Measurements from ENCODE around the gene USP24. TPM values are rescaled to one million over a fixed set of nuclear protein-coding genes. Genes with fewer than 3 reads are reported as not detected.

Gene USP24
- total RNA-seq, 2 experiments from 2014 or later, result 37.5 to 39.9 TPM

- CTCF ChIA-PET, result interaction anchor here (1.1 kb wide), 1 partner anchor 10 kb away, joined by 4 read pairs; no protein-coding TSS in a partner anchor
- POLR2A ChIA-PET, result no interaction called here
- no peaks in the 10 kb centered on the region for H3K36me3 Mint-ChIP-seq (ENCODE audit: low read depth)
- DNase-seq, result no peak
- H3K27me3 Mint-ChIP-seq, result peaks cover 27% of the 10 kb centered on the region
- no peaks in the 10 kb centered on the region for H3K9me3 Mint-ChIP-seq
- H3K4me3 Mint-ChIP-seq, result no peak overlapping the region
- H3K4me1 Mint-ChIP-seq, result peaks cover 2% of the 10 kb centered on the region
- no peak overlapping the region for H3K27ac Mint-ChIP-seq
These were observed 170.4 kb downstream of the USP24 start for GRCh38 chr1:55044617-55045397.

GRCh38 chr1:55043726-55044125 is 171.4 kb downstream of the USP24 start:
- no peak overlapping the region for H3K27ac Mint-ChIP-seq
- POLR2A ChIA-PET, result no interaction called here
- CTCF ChIA-PET, result interaction anchor here (1.1 kb wide), 1 partner anchor 11 kb away, joined by 4 read pairs; no protein-coding TSS in a partner anchor

GRCh38 chr1:55043011-55043410 is 172.2 kb downstream of the USP24 start:
- CTCF ChIA-PET, result no interaction called here
- H3K9me3 Mint-ChIP-seq, result no peaks in the 10 kb centered on the region
- H3K27me3 Mint-ChIP-seq, result peaks cover 45% of the 10 kb centered on the region
- no peak overlapping the region for H3K4me3 Mint-ChIP-seq
- peaks cover 2% of the 10 kb centered on the region for H3K4me1 Mint-ChIP-seq
- no peak overlapping the region for H3K27ac Mint-ChIP-seq
- POLR2A ChIA-PET, result no interaction called here
- no peak for DNase-seq
- no peaks in the 10 kb centered on the region for H3K36me3 Mint-ChIP-seq (ENCODE audit: low read depth)

More at GRCh38 chr1:55043726-55044125, 171.4 kb downstream of the USP24 start:
- no peaks in the 10 kb centered on the region for H3K36me3 Mint-ChIP-seq (ENCODE audit: low read depth)
- H3K4me1 Mint-ChIP-seq, result peaks cover 2% of the 10 kb centered on the region
- no peak overlapping the region for H3K4me3 Mint-ChIP-seq
- DNase-seq, result no peak
- no peaks in the 10 kb centered on the region for H3K9me3 Mint-ChIP-seq
- H3K27me3 Mint-ChIP-seq, result peaks cover 37% of the 10 kb centered on the region

- H3K4me3 Mint-ChIP-seq, result no peak overlapping the region
- no peaks in the 10 kb centered on the region for H3K9me3 Mint-ChIP-seq
- ChIA-PET CTCF (interaction anchor here (0.6 to 1.3 kb wide), 2 partner anchors 91 to 416 kb away, joined by 3 to 5 read pairs; no protein-coding TSS in a partner anchor), POLR2A (no interaction called here)
- no peak overlapping the region for H3K27ac Mint-ChIP-seq
- peaks cover 57% of the 10 kb centered on the region for H3K27me3 Mint-ChIP-seq
- H3K4me1 Mint-ChIP-seq, result peaks cover 2% of the 10 kb centered on the region
- no peaks in the 10 kb centered on the region for H3K36me3 Mint-ChIP-seq (ENCODE audit: low read depth)
- DNase-seq, result no peak
These were observed 173.6 kb downstream of the USP24 start for GRCh38 chr1:55041613-55042012.

GRCh38 chr1:55040933-55041494 is 174.2 kb downstream of the USP24 start:
- CTCF ChIA-PET, result interaction anchor here (0.6 to 1.3 kb wide), 3 partner anchors 19 to 417 kb away, joined by 3 to 5 read pairs (median 3); no protein-coding TSS in a partner anchor
- peaks cover 62% of the 10 kb centered on the region for H3K27me3 Mint-ChIP-seq
- H3K4me1 Mint-ChIP-seq, result peaks cover 2% of the 10 kb centered on the region

GRCh38 chr1:55040083-55040932 is 174.9 kb downstream of the USP24 start:
- CTCF ChIA-PET, result interaction anchor here (0.8 to 1.3 kb wide), 2 partner anchors 20 to 90 kb away, joined by 3 read pairs; no protein-coding TSS in a partner anchor
- no peak for DNase-seq

More at GRCh38 chr1:55040933-55041494, 174.2 kb downstream of the USP24 start:
- Mint-ChIP-seq H3K4me3 (no peak overlapping the region), H3K27ac (no peak overlapping the region), H3K9me3 (no peaks in the 10 kb centered on the region), H3K36me3 (ENCODE audit: low read depth) (no peaks in the 10 kb centered on the region)
- POLR2A ChIA-PET, result no interaction called here
- no peak for DNase-seq

GRCh38 chr1:55039342-55040082 is 175.7 kb downstream of the USP24 start, which contains the start of gene PCSK9:
Gene PCSK9, plus strand, starts transcription at chr1:55039548. Its CDS starts 290 bp downstream, at chr1:55039838.
- ChIA-PET CTCF (no interaction called here), POLR2A (no interaction called here)
- no peak for DNase-seq
- H3K4me1 Mint-ChIP-seq, result peaks cover 2% of the 10 kb centered on the region
- no peaks in the 10 kb centered on the region for H3K9me3 Mint-ChIP-seq
- H3K27me3 Mint-ChIP-seq, result peaks cover 71% of the 10 kb centered on the region
- no peak within 1 kb of the TSS for H3K27ac Mint-ChIP-seq
- no peaks in the 10 kb centered on the region for H3K36me3 Mint-ChIP-seq (ENCODE audit: low read depth)
- no peak within 1 kb of the TSS for H3K4me3 Mint-ChIP-seq

More at GRCh38 chr1:55040083-55040932, 174.9 kb downstream of the USP24 start:
- H3K36me3 Mint-ChIP-seq (ENCODE audit: low read depth), result no peaks in the 10 kb centered on the region
- POLR2A ChIA-PET, result no interaction called here
- peaks cover 2% of the 10 kb centered on the region for H3K4me1 Mint-ChIP-seq
- no peaks in the 10 kb centered on the region for H3K9me3 Mint-ChIP-seq
- H3K4me3 Mint-ChIP-seq, result no peak overlapping the region
- H3K27me3 Mint-ChIP-seq, result peaks cover 67% of the 10 kb centered on the region
- H3K27ac Mint-ChIP-seq, result no peak overlapping the region

GRCh38 chr1:55038974-55039341 is 176.2 kb downstream of the USP24 start:
- ChIA-PET CTCF (no interaction called here), POLR2A (no interaction called here)
- H3K36me3 Mint-ChIP-seq (ENCODE audit: low read depth), result no peaks in the 10 kb centered on the region
- DNase-seq, result no peak
- H3K27ac Mint-ChIP-seq, result no peak overlapping the region
- no peaks in the 10 kb centered on the region for H3K9me3 Mint-ChIP-seq
- peaks cover 72% of the 10 kb centered on the region for H3K27me3 Mint-ChIP-seq
- H3K4me1 Mint-ChIP-seq, result peaks cover 2% of the 10 kb centered on the region
- no peak overlapping the region for H3K4me3 Mint-ChIP-seq

GRCh38 chr1:55038552-55038838 is 176.7 kb downstream of the USP24 start:
- Mint-ChIP-seq H3K4me1 (peaks cover 2% of the 10 kb centered on the region), H3K36me3 (ENCODE audit: low read depth) (no peaks in the 10 kb centered on the region), H3K27ac (no peak overlapping the region), H3K9me3 (no peaks in the 10 kb centered on the region), H3K27me3 (peaks cover 72% of the 10 kb centered on the region), H3K4me3 (no peak overlapping the region)
- DNase-seq, result no peak
- CTCF ChIA-PET, result interaction anchor here (1.3 kb wide), 1 partner anchor 16 kb away, joined by 3 read pairs; no protein-coding TSS in a partner anchor
- POLR2A ChIA-PET, result no interaction called here

GRCh38 chr1:55037733-55038551 is 177.2 kb downstream of the USP24 start:
- Mint-ChIP-seq H3K27ac (no peak overlapping the region), H3K9me3 (no peaks in the 10 kb centered on the region), H3K36me3 (ENCODE audit: low read depth) (no peaks in the 10 kb centered on the region), H3K4me1 (peaks cover 2% of the 10 kb centered on the region), H3K27me3 (peaks cover 72% of the 10 kb centered on the region), H3K4me3 (no peak overlapping the region)
- no peak for DNase-seq
- ChIA-PET POLR2A (no interaction called here), CTCF (interaction anchor here (0.5 to 1.3 kb wide), 2 partner anchors 16 to 988 kb away, joined by 3 read pairs; no protein-coding TSS in a partner anchor)

- no peaks in the 10 kb centered on the region for H3K9me3 Mint-ChIP-seq
- DNase-seq, result no peak
- H3K4me3 Mint-ChIP-seq, result no peak overlapping the region
- CTCF ChIA-PET, result interaction anchor here (1.5 kb wide), 1 partner anchor 14 kb away, joined by 3 read pairs; no protein-coding TSS in a partner anchor
- H3K27ac Mint-ChIP-seq, result no peak overlapping the region
- peaks cover 2% of the 10 kb centered on the region for H3K4me1 Mint-ChIP-seq
- no peaks in the 10 kb centered on the region for H3K36me3 Mint-ChIP-seq (ENCODE audit: low read depth)
- POLR2A ChIA-PET, result no interaction called here
- H3K27me3 Mint-ChIP-seq, result peaks cover 57% of the 10 kb centered on the region
These were observed 179.3 kb downstream of the USP24 start for GRCh38 chr1:55035904-55036303.

Measured in activated CD4-positive, alpha-beta T cell treated with anti-CD3 and anti-CD28 coated beads, Interleukin-2, amount 10 ng/mL, durations not matched to agents 7 days and 5 days (primary cell).